Measurements from ENCODE around the gene MACROD2. TPM values are rescaled to one million over a fixed set of nuclear protein-coding genes. Genes with fewer than 3 reads are reported as not detected.

MACROD2 gene
- total RNA-seq, 6 experiments from 2014 or later, result 0.05 to 0.57 (median 0.11) TPM; not detected in 1

- no peaks in the 10 kb centered on the region for H3K27me3 Mint-ChIP-seq (ENCODE audit: insufficient read depth)
- H3K27ac Mint-ChIP-seq, result no peak overlapping the region
- no peak for DNase-seq
- no peak for TF ChIP-seq CTCF (IDR thresholded peaks at IDR 0.05)
- no peaks in the 10 kb centered on the region for H3K4me1 Mint-ChIP-seq (ENCODE audit: low read depth)
- H3K9me3 Mint-ChIP-seq, result peaks cover 14% of the 10 kb centered on the region
- H3K36me3 Mint-ChIP-seq (ENCODE audit: low read depth), result no peaks in the 10 kb centered on the region
- no peak overlapping the region for H3K4me3 Mint-ChIP-seq
Observed at GRCh38 chr20:14556206-14556605, 560.9 kb downstream of the MACROD2 start.

GRCh38 chr20:14559612-14560011 lies 564.3 kb downstream of the MACROD2 start:
- Mint-ChIP-seq H3K4me1 (ENCODE audit: low read depth) (no peaks in the 10 kb centered on the region), H3K27ac (no peak overlapping the region), H3K4me3 (no peak overlapping the region), H3K36me3 (ENCODE audit: low read depth) (no peaks in the 10 kb centered on the region; the same call in 1 of the 2 replicates), H3K9me3 (peaks cover 32% of the 10 kb centered on the region), H3K27me3 (ENCODE audit: insufficient read depth) (no peaks in the 10 kb centered on the region)
- DNase-seq, result no peak
- TF ChIP-seq CTCF (IDR thresholded peaks at IDR 0.05), result no peak

GRCh38 chr20:14561741-14562221 lies 566.5 kb downstream of the MACROD2 start:
- Mint-ChIP-seq H3K27me3 (ENCODE audit: insufficient read depth) (no peaks in the 10 kb centered on the region), H3K9me3 (peaks cover 38% of the 10 kb centered on the region), H3K4me1 (ENCODE audit: low read depth) (no peaks in the 10 kb centered on the region), H3K4me3 (no peak overlapping the region), H3K27ac (no peak overlapping the region), H3K36me3 (ENCODE audit: low read depth) (no peaks in the 10 kb centered on the region; the same call in 1 of the 2 replicates)
- no peak for DNase-seq
- TF ChIP-seq CTCF (IDR thresholded peaks at IDR 0.05), result no peak

GRCh38 chr20:14562981-14563380 lies 567.7 kb downstream of the MACROD2 start:
- peaks cover 37% of the 10 kb centered on the region for H3K9me3 Mint-ChIP-seq
- H3K4me3 Mint-ChIP-seq, result no peak overlapping the region
- no peak for TF ChIP-seq CTCF (IDR thresholded peaks at IDR 0.05)
- H3K36me3 Mint-ChIP-seq (ENCODE audit: low read depth), result no peaks in the 10 kb centered on the region; the same call in 1 of the 2 replicates
- no peaks in the 10 kb centered on the region for H3K4me1 Mint-ChIP-seq (ENCODE audit: low read depth)
- H3K27me3 Mint-ChIP-seq (ENCODE audit: insufficient read depth), result no peaks in the 10 kb centered on the region; the same call in 1 of the 2 replicates
- no peak overlapping the region for H3K27ac Mint-ChIP-seq
- no peak for DNase-seq

GRCh38 chr20:14566505-14566904 lies 571.2 kb downstream of the MACROD2 start:
- no peak for TF ChIP-seq CTCF (IDR thresholded peaks at IDR 0.05)
- H3K27me3 Mint-ChIP-seq (ENCODE audit: insufficient read depth), result no peaks in the 10 kb centered on the region; the same call in 1 of the 2 replicates
- H3K36me3 Mint-ChIP-seq (ENCODE audit: low read depth), result no peaks in the 10 kb centered on the region; the same call in 1 of the 2 replicates
- H3K4me1 Mint-ChIP-seq (ENCODE audit: low read depth), result no peaks in the 10 kb centered on the region
- peaks cover 37% of the 10 kb centered on the region for H3K9me3 Mint-ChIP-seq
- DNase-seq, result no peak
- H3K4me3 Mint-ChIP-seq, result no peak overlapping the region
- no peak overlapping the region for H3K27ac Mint-ChIP-seq
